ENCODE data around the gene TMEM231.
"Not testable (repeated sequence)": the region's sequence is repeated elsewhere in the genome, so short reads cannot be mapped to it uniquely, and the experiment has no call there.

The TMEM231 gene

GRCh38 chr16:75567911-75568310 is 11.9 kb upstream of the TMEM231 start:
- FAIRE-seq (no peak), DNase-seq (ENCODE audit: insufficient read length, low spot score) (no peak)

DNA sequence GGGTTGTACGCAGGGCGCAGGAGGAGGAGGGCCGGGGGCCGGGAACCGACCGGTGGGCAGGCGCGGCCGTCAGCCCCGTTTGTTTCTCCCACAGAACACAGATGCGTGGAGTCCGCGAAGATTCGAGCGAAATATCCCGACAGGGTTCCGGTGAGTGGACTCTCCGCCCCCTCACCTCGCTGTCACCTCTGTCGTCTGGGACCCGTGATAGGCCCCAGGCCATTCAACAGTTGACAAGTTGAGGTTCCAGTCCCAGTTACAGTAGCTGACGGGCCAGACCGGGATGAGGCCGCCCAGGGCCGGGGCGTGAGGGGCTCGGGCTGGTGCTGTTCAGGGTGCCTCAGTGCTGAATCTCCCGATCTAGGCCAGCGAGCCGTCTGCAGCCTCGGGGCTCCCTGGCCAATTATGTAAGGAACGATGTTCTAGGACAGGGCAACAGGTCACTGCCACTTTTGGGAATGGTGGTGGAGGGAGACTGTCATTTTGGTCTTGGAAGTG is 10.8 kb upstream of the TMEM231 start:
- no peak for FAIRE-seq
- DNase-seq (ENCODE audit: insufficient read length, low spot score): no peak

DNA sequence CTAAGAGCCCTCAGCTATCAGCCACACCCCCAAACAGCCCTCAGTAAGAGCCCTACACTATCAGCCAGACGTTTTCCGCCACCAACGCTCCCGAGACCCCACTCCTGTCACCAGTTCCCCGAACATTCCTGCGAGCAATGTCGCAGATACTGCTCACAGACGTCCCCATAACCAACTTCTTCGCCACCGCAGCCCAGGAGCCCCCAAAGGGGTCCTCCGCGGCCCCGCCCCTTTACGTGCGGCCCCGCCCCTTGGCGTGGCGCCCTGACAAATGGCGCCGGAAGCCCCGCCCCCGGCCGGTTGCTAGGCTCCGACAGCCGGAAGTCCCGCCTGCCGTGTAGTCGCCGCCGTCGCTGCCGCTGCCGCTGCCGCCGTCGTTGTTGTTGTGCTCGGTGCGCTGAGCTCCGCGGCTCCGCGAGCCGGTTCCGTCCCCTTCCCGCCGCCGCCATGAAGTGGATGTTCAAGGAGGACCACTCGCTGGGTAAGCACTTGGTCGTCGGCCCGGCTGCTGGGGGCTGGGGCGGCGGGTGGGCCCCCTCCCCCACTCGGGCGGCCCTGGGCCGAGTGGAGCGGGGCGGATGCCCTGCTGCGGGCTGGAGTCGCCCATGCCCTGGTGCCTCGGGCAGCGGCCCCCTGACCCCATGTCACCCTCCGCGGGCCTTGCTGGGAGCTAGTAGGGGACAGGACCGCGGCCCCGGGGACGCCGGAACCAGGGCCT is 10.1 kb upstream of the TMEM231 start, which contains the start of gene GABARAPL2:
Gene GABARAPL2 (plus strand): TSS at position 340 of the 718 bp plus-strand sequence. CDS start 108 bp downstream, at position 448.
- FAIRE-seq (peak; percentile 77), DNase-seq (ENCODE audit: insufficient read length, low spot score) (peak; percentile 76)

DNA sequence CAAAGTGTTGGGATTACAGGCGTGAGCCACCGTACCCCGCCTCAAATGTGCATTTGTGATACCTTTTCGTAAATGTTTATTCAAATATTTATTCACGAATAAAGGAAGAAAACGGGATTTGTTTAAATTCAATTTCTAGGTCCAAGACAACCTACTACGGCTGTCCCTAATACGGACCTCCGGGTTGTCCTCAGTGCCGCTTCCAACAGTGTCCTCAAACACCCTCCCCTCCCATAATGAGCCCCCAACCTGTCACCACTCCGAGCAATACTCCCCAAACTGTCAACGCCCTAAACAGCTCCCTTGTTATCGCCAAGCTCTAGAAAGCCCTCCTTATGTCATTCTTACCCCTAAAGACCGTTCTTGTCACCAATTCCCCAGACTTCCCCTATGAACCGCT is 9.6 kb upstream of the TMEM231 start:
- FAIRE-seq: peak; percentile 23

DNA sequence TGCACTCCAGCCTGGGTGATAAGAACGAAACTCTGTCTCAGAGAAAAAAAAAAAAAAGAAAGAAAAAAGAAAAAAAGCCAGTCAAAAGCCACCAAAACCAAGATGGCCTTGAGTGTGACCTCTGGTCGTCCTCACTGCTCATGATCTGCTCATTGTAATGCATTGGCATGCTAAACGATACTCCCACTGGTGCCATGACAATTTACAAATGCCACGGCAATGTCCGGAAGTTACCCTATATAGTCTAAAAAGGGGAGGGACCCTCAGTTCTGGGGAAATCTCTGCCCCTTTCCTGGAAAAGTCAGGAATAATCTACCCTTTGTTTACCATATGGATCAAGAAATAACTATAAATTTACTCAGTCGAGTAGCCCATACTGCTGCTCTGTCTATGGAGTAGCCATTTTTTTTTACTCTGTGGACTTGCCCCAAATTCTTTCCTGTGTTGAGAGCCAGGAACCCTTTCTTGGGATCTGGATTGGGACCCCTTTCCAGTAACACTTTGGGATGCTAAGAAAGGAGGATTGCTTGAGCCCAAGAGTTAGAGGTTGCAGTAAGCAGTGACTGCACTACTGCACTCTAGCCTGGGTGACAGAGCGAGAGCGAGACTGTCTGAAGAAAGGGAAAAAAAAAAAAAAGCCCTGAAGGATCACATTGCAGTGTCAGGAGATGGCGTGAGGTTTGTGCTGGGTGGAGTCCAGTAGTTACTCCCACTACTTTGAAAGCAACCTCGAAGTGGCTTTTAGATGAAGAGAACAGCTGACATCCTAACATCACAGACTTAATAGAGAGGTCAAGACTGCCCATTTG is 3.7 kb upstream of the TMEM231 start:
- FAIRE-seq (no peak), DNase-seq (ENCODE audit: insufficient read length, low spot score) (no peak)

More for the DNA sequence above, 9.6 kb upstream of the TMEM231 start:
- no peak for DNase-seq (ENCODE audit: insufficient read length, low spot score)

DNA sequence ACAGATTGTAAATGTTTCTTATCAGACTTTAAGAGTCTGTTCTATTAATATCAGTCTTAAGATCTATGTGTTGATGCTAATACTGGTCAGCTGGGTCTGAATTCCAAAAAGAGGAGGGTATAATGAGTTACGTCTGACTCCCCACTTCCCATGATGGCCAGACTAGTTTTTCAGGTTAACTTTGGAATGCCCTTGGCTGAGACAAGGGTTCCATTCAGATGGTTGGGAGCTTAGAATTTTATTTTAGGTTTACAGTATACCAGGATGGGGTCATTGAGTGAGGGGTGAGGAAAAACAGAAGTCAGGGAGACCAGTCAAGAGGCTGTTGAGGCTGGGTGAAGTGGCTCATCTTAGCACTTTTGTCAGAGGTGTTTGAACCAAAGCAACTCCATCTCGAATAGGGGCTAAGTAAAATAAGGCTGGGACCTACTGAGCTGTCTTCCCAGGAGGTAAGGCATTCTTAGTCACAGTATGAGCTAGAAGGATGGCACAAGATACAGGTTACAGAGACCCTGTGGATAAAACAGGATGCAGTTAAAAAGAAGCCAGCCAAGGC is 2.9 kb upstream of the TMEM231 start:
- no peak for DNase-seq (ENCODE audit: insufficient read length, low spot score)
- no peak for FAIRE-seq

- DNase-seq (ENCODE audit: insufficient read length, low spot score) (no peak), FAIRE-seq (peak; percentile 14)
These were observed 439 bp upstream of the TMEM231 start for GRCh38 chr16:75556431-75556950.

DNA sequence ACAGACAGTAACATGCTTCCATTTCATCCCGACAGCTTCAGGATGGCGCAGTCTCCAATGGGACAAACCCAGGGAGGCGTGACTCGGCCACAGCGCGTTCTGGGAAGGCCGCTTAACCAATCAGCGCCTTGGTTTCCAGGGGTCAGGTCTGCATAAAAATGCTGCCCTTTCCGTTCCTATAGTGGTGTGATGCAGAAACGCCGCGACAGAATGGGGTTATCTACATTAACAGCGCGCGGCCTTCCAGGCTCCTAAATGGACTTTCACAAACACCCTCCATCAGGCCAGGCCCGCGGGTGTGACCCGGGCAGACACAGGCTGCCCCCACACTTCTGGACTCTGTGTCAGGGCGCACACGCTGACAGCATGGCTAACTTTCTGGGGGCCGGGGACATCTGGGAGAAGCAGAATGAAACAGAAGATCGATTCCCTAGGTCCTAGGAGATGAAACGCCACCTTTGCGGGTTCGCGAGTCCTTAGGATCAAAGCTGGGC is 792 bp downstream of the TMEM231 start:
- no peak for DNase-seq (ENCODE audit: insufficient read length, low spot score)
- FAIRE-seq: peak; percentile 73

GRCh38 chr16:75552951-75553350 is 3.1 kb downstream of the TMEM231 start:
- no peak for DNase-seq (ENCODE audit: insufficient read length, low spot score)
- no peak for FAIRE-seq

DNA sequence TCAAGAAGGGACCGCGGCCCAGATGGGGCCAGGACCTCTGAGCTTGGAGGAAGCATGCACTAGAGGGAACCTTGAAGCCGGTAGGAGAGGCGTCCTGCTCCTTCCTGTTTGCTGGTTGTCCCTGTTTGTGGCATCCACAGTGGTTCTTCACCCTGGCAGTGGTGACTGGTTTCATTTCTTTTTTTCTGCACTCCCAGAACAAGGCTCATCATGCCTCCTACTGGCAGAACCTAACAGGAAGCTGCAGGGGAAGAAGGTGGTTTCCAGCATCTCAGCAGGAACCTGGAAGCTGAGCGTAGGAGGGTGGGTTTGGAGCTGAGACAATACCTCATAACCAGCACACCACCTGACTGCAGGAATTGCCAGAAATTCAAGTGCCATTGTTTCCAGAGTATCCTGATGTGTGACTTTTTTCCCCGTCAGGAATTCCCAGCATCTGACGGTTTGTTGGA is 5.8 kb downstream of the TMEM231 start:
- peak; percentile 80 for FAIRE-seq
- DNase-seq (ENCODE audit: insufficient read length, low spot score): peak; percentile 36

- not testable (repeated sequence) for DNase-seq (ENCODE audit: insufficient read length, low spot score); FAIRE-seq
These were observed 7.6 kb downstream of the TMEM231 start for GRCh38 chr16:75548456-75548855.

DNA sequence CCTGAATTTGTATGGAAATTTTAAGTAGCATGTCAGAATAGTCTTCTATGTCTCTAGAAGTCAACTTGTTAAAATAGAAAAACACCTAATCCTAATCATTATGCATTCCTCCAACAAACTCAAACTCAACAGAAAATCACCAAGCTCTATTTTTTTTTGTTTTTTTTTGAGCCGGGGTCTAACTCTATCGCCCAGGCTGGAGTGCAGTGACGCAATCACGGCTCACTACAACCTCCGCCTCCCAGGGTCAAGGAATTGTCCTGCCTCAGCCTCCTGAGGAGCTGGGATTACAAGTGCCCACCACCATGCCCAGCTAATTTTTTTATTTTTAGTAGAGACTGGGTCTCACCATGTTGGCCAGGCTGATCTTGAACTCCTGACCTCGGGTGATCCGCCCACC is 9.8 kb downstream of the TMEM231 start:
- FAIRE-seq (no peak), DNase-seq (ENCODE audit: insufficient read length, low spot score) (no peak)

DNA sequence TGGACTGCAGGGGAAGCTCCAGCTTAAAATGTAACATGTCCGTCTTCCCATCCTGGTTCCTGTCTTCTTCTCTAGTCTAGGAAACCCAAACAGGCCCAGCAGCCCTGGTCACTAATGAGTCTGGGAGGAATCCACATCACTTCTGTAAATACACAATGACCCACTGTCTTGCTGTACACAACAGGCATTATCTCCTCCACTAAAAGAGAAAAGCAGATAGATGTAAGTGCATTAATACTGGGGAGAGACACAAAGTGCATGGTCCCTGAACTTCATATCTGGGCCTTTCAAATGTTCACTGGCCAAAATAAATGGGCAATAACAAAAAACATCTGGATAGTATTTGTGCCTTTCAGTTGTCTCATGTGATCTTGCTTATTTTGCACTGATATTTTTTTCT is 10.2 kb downstream of the TMEM231 start:
- FAIRE-seq; DNase-seq (ENCODE audit: insufficient read length, low spot score): not testable (repeated sequence)

GRCh38 chr16:75542462-75542861 is 13.6 kb downstream of the TMEM231 start:
- DNase-seq (ENCODE audit: insufficient read length, low spot score); FAIRE-seq: not testable (repeated sequence)

- FAIRE-seq (no peak), DNase-seq (ENCODE audit: insufficient read length, low spot score) (no peak)
These were observed 14.8 kb downstream of the TMEM231 start for GRCh38 chr16:75541236-75541635.

DNA sequence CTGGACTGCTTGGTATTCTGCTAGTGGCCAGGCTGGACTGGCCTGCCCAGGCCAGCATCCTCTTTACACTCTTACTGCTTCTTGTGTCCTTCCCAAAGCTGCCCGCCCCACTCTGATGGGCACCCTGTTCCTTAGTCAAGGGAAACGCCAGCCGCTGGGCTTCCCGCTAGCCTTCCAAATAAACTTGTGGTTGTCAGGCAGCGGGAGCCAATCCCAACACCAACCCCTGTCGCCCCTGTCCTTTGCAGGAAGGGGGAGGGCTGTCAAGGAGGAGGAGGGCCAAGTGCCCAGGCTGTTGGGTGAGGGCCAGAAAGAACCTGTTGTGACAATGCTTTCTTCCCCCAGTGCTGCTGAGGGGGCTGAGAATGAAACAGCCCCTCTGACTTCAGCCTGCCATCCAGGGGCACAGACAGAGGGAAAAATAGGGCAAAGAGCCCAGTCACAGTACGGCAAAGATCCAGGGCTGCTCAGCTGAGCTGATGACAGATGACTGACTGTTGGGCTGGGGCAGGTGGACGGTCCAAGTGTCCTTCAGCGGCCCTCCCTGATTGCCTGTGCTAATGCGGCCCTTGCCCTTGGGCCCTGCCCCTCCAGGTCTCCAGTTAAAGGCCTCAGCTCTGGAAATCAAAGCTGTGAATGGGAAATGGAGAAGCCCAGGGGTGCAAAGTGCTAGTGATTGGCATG is 17.0 kb downstream of the TMEM231 start:
- not testable (repeated sequence) for DNase-seq (ENCODE audit: insufficient read length, low spot score); FAIRE-seq

GRCh38 chr16:75537776-75538175 is 18.3 kb downstream of the TMEM231 start:
- FAIRE-seq: no peak
- no peak for DNase-seq (ENCODE audit: insufficient read length, low spot score)

DNA sequence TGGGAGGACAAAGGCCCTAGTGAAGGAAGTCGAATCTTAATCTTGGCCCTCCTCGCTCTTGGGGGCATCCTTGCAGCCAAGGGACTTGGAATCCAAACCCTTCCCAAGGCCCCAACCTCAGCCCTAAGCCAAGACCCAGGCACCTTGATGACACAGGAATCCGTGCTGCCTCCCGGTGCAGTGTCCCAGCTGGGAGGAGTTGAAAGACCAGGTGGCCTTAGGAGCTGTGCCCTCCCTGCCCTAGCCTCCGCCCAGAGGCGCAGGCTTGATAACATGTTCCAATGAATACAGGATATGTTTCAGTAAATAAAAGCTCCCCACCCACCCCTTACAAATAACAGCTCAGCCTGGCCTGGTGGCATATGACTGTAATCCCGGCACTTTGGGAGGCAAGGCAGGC is 20.2 kb downstream of the TMEM231 start, which contains the start of gene CHST5:
Gene CHST5 (minus strand): TSS at position 208 of the 400 bp plus-strand sequence. CDS start 5,724 bp downstream, outside the sequence.
- FAIRE-seq (no peak), DNase-seq (ENCODE audit: insufficient read length, low spot score) (no peak)

DNA sequence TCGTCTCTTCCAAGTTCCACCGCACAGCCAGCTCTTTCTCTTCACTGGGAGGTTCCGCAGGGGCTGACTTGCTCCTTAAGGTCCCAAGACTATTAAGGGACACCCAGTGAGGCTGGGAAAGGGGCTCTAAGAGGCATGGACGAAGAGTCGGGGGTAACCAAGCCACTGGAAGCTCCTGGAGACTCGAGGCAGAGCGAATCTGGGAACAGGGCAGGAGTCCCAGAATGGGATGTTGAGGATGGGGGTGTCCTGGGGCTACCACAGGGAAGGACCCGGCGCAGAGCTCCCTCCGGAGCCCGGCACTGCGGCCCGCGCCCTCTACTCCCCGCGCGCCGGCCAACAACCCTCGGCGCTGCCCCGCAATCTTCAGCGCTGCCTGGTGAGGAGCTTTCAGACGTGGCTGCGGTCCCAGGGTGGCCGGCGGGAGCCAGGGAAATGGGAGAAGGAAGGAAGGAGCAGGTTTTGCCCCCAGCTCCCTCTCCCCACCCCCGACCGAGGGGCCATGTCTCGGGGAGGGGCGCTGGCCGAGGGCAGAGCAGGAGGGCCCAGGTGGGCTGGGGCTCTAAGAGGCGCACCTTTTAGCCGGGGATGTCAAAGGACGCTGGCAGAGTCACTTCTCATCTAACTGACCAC is 20.7 kb downstream of the TMEM231 start:
- FAIRE-seq: no peak
- DNase-seq (ENCODE audit: insufficient read length, low spot score): no peak

All from GM19239 (cell line).